Measurements from ENCODE around the gene TIFAB.

GRCh38 chr5:135458921-135459331 lies 6.8 kb upstream of the TIFAB start:
- TF ChIP-seq POLR2A (IDR thresholded peaks at IDR 0.05; ENCODE audit: low read length) = peak; percentile 28
- no peak for TF ChIP-seq GATA1 (IDR thresholded peaks at IDR 0.05; ENCODE audit: low read depth, low read length)
